ENCODE measurements around the gene STX8. TPM values are rescaled to one million over a fixed set of nuclear protein-coding genes. Genes with fewer than 3 reads are reported as not detected.

STX8 gene
- total and polyA plus RNA-seq, 7 donors: 34.0 to 70.6 (median 50.5) TPM

DNA sequence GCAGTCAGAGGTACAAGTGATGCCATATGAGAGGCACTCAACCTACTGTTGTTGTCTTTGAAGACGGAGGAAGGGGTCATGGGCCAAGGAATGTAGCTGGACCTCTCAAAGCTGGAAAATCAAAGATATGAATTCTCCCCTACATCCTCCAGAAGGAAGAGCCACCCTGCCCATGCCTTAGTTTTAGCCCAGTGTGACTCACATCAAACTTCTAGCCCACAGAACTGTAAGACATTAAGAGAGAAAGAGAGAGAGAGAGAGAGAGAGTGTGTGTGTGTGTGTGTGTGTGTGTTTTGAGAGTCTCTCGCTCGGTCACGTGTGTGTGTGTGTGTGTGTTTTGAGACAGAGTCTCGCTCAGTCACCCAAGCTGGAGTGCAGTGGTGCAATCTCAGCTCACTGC lies 87.1 kb downstream of the STX8 start:
- WGBS, 3 donors: 95 to 100% (median 98%) methylated on average over 5 of the region's 5 CpGs
- Histone ChIP-seq H3K27me3 (ENCODE audit: insufficient read depth in 3 of 3, low read length in 2 of 3) (no peaks in the 10 kb centered on the region), H3K9me3 (no peaks in the 10 kb centered on the region), H3K27ac (no peak overlapping the region), H3K36me3 (ENCODE audit: insufficient read depth in 1 of 2, low read depth in 1 of 2) (peaks cover 0 to 27% of the 10 kb centered on the region in 2 donors), H3K4me3 (no peak overlapping the region), H3K4me1 (no peaks in the 10 kb centered on the region)
- TF ChIP-seq CTCF (IDR thresholded peaks at IDR 0.05): no peak
- DNase-seq (no peak), ATAC-seq (no peak)
- intact Hi-C loops (cut with DNase I): no loop called here

DNA sequence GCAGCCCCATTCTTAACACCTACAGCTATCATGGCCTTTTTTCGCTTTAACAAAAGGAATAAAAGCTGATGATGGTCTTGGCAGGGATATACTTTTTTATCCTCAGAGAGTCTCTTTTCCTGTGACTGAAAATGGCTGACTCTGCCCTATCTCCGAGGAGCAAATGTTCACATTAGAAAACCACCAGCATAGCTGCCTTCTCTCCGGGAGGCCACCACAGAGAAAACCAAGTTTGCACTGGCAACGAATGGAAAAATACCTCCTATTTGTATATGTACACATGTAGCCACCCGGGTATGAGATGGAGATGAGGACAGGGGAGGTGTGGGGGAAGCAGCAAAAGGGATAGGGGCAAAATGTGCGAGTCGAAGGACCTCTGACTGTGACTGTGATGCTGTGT lies 88.2 kb downstream of the STX8 start:
- H3K4me1 ChIP-seq: no peaks in the 10 kb centered on the region
- intact Hi-C loops (cut with DNase I): no loop called here
- no peak for TF ChIP-seq CTCF (IDR thresholded peaks at IDR 0.05)
- H3K36me3 ChIP-seq (ENCODE audit: insufficient read depth in 1 of 2, low read depth in 1 of 2): peaks cover 0 to 27% of the 10 kb centered on the region in 2 donors
- no peaks in the 10 kb centered on the region for H3K9me3 ChIP-seq
- ATAC-seq: no peak
- H3K27me3 ChIP-seq (ENCODE audit: insufficient read depth in 3 of 3, low read length in 2 of 3): no peaks in the 10 kb centered on the region
- H3K4me3 ChIP-seq: no peak overlapping the region
- 92 to 94% (median 93%) methylated on average over 7 of the region's 7 CpGs for WGBS, 3 donors
- no peak overlapping the region for H3K27ac ChIP-seq
- no peak for DNase-seq

GRCh38 chr17:9484789-9485188 lies 90.8 kb downstream of the STX8 start:
- intact Hi-C loops (cut with DNase I): no loop called here
- H3K36me3 ChIP-seq (ENCODE audit: insufficient read depth in 1 of 2, low read depth in 1 of 2): peaks cover 0 to 9% of the 10 kb centered on the region in 2 donors
- WGBS, 3 donors: 35 to 70% (median 45%) methylated on average over 2 of the region's 2 CpGs
- ATAC-seq (peak in 1 of 4 donors; percentile 22), DNase-seq (no peak)
- H3K27me3 ChIP-seq (ENCODE audit: insufficient read depth in 3 of 3, low read length in 2 of 3): no peaks in the 10 kb centered on the region
- H3K27ac ChIP-seq: no peak overlapping the region
- no peak overlapping the region for H3K4me3 ChIP-seq
- H3K9me3 ChIP-seq: no peaks in the 10 kb centered on the region
- no peaks in the 10 kb centered on the region for H3K4me1 ChIP-seq
- TF ChIP-seq CTCF (IDR thresholded peaks at IDR 0.05): no peak

DNA sequence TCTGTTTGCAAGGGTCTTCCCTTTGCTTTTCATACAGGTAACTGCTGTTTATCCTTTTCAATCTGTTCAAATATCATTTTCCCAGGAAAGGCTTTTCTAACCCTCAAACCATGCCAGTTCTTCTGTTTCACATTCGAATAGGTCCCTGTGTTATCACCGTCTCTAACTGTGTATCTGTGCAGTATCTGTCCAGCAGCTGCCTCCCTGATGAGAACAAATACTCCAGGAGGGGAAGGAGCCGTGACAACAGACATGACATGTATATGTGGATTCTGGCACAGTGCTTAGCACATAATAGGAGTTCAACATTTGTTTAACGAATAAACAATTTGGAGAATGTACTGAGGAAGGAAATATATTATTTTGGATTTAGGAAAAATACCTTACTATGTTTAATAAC lies 95.7 kb downstream of the STX8 start:
- ATAC-seq: no peak
- DNase-seq: no peak
- Histone ChIP-seq H3K4me1 (no peaks in the 10 kb centered on the region), H3K4me3 (no peak overlapping the region), H3K36me3 (ENCODE audit: insufficient read depth in 1 of 2, low read depth in 1 of 2) (no peaks in the 10 kb centered on the region), H3K27ac (no peak overlapping the region), H3K9me3 (no peaks in the 10 kb centered on the region), H3K27me3 (ENCODE audit: insufficient read depth in 3 of 3, low read length in 2 of 3) (no peaks in the 10 kb centered on the region)
- intact Hi-C loops (cut with DNase I): no loop called here
- no peak for TF ChIP-seq CTCF (IDR thresholded peaks at IDR 0.05)
- WGBS, 3 donors: 68 to 81% (median 76%) methylated on average over 4 of the region's 4 CpGs

GRCh38 chr17:9478889-9479288 lies 96.7 kb downstream of the STX8 start:
- TF ChIP-seq CTCF (IDR thresholded peaks at IDR 0.05): no peak
- no peak for DNase-seq
- Histone ChIP-seq H3K9me3 (no peaks in the 10 kb centered on the region), H3K4me1 (no peaks in the 10 kb centered on the region), H3K4me3 (no peak overlapping the region), H3K27me3 (ENCODE audit: insufficient read depth in 3 of 3, low read length in 2 of 3) (no peaks in the 10 kb centered on the region), H3K27ac (no peak overlapping the region), H3K36me3 (ENCODE audit: insufficient read depth in 1 of 2, low read depth in 1 of 2) (no peaks in the 10 kb centered on the region)
- intact Hi-C loops (cut with DNase I): no loop called here
- 97 to 99% (median 98%) methylated on average over 3 of the region's 3 CpGs for WGBS, 3 donors
- ATAC-seq: no peak
